H1 (cell line): ENCODE results near the gene TRMT10A. TPM values are rescaled to one million over a fixed set of nuclear protein-coding genes. Genes with fewer than 3 reads are reported as not detected.

Experiments used
- CTCF ChIA-PET: fragments of 300-600 bp; sonication (Branson Sonifier 250); formaldehyde crosslinking; loops from one replicate; lab custom pipeline; 2021; ENCODE audit not compliant: partially characterized antibody; lab: Charles Lee
- POLR2A ChIA-PET: fragments of 300-600 bp; sonication (Branson Sonifier 250); formaldehyde crosslinking; loops from one replicate; lab custom pipeline; 2021; ENCODE audit warnings: inconsistent platforms; ENCODE audit not compliant: partially characterized antibody; lab: Charles Lee
- DNase-seq, 2 experiments: peaks; one replicate each; pipeline versions ENCODE4 v3.0.0 to v3.0.0-alpha.2; 2010 to 2022; ENCODE audit warnings: low spot score in 2 of 2, low read depth in 1 of 2, mixed read lengths in 1 of 2
- FAIRE-seq: peaks from 2 replicates; lab custom pipeline; 2011; peaks lifted over from hg19 to GRCh38; lab: Jason Lieb, UNC
- H2AFZ ChIP-seq: 2 replicates; pipeline ENCODE4 v1.8.1; 2012; ENCODE audit warnings: low read length, inconsistent platforms
- H2AK5ac ChIP-seq: 2 replicates; pipeline ENCODE4 v1.6.1; 2013; ENCODE audit warnings: low read depth, low read length
- H2BK120ac ChIP-seq: replicated peaks from 2 replicates; pipeline ENCODE3; 2013; ENCODE audit warnings: low read depth, low read length, inconsistent platforms
- H2BK12ac ChIP-seq: 2 replicates; pipeline ENCODE4 v1.6.1; 2013; ENCODE audit warnings: low read depth, low read length
- H2BK15ac ChIP-seq: 2 replicates; pipeline ENCODE4 v1.6.1; 2013; ENCODE audit warnings: low read length
- H2BK20ac ChIP-seq: 2 replicates; pipeline ENCODE4 v1.6.1; 2013; ENCODE audit warnings: low read length
- H2BK5ac ChIP-seq: 2 replicates; pipeline ENCODE4 v1.6.1; 2013; ENCODE audit warnings: low read depth, low read length
- H3K14ac ChIP-seq: 2 replicates; pipeline ENCODE4 v1.6.1; 2013; ENCODE audit warnings: inconsistent platforms; ENCODE audit not compliant: insufficient read length
- H3K18ac ChIP-seq: 2 replicates; pipeline ENCODE4 v1.6.1; 2013; ENCODE audit warnings: low read length; ENCODE audit errors: extremely low read depth
- H3K23ac ChIP-seq: 2 replicates; pipeline ENCODE4 v1.6.1; 2013; ENCODE audit warnings: inconsistent platforms; ENCODE audit not compliant: insufficient read length
- H3K23me2 ChIP-seq: 2 replicates; pipeline ENCODE4 v1.6.1; 2013; ENCODE audit warnings: low read depth, low read length
- H3K27ac ChIP-seq: 2 replicates; pipeline ENCODE4 v1.6.1; 2011; ENCODE audit warnings: low read depth, low read length, inconsistent platforms
- H3K27me3 ChIP-seq, 4 experiments: replicated peaks in 1 of 4; 1 replicate in 1 of 4; 2 replicates in 3 of 4; pipeline versions ENCODE4 v1.6.1 to v1.8.1; 2011 to 2013; ENCODE audit warnings: low read length in 3 of 4, mild to moderate bottlenecking in 3 of 4, inconsistent platforms in 2 of 4, mixed read lengths in 2 of 4, moderate library complexity in 1 of 4; ENCODE audit not compliant: control insufficient read depth in 3 of 4, insufficient read depth in 3 of 4; ENCODE audit errors: extremely low read depth in 1 of 4
- H3K36me3 ChIP-seq, 4 experiments: 2 replicates each; pipeline versions ENCODE4 v1.6.1 to v1.8.1; 2011 to 2013; ENCODE audit warnings: mild to moderate bottlenecking in 4 of 4, low read length in 3 of 4, moderate library complexity in 2 of 4, control low read depth in 1 of 4, inconsistent platforms in 1 of 4; ENCODE audit not compliant: insufficient read depth in 4 of 4, control insufficient read depth in 2 of 4
- H3K4ac ChIP-seq: replicated peaks from 2 replicates; pipeline ENCODE3; 2013; ENCODE audit warnings: low read length, low read depth, mixed read lengths, inconsistent platforms; ENCODE audit not compliant: insufficient read length
- H3K4me1 ChIP-seq, 4 experiments: replicated peaks in 1 of 4; 1 replicate in 1 of 4; 2 replicates in 3 of 4; pipeline versions ENCODE4 v1.6.1 to v1.8.1; 2011 to 2013; ENCODE audit warnings: low read length in 3 of 4, inconsistent platforms in 2 of 4, mixed read lengths in 1 of 4; ENCODE audit not compliant: insufficient read depth in 4 of 4, control insufficient read depth in 3 of 4
- H3K4me2 ChIP-seq, 2 experiments: 2 replicates each; pipeline versions ENCODE4 v1.6.1 to v1.8.1; 2011 to 2013; ENCODE audit warnings: low read depth in 2 of 2, low read length in 2 of 2, control low read depth in 1 of 2, inconsistent platforms in 1 of 2, mild to moderate bottlenecking in 1 of 2; ENCODE audit not compliant: insufficient read depth in 1 of 2
- H3K4me3 ChIP-seq, 4 experiments: fragments of 200-600, 300-600 bp in 1 of 4; sonication (generic), shearing (Covaris generic), sonication (Bioruptor Twin) in 1 of 4; 2 replicates each; pipeline versions ENCODE4 v1.5.1 to v1.8.1; 2011 to 2016; ENCODE audit warnings: low read length in 4 of 4, low read depth in 3 of 4, control low read depth in 2 of 4, inconsistent platforms in 2 of 4, mild to moderate bottlenecking in 2 of 4, mixed read lengths in 1 of 4, moderate library complexity in 1 of 4; ENCODE audit not compliant: insufficient read depth in 2 of 4; ENCODE audit errors: extremely low read depth in 1 of 4
- H3K56ac ChIP-seq: replicated peaks from 2 replicates; pipeline ENCODE3; 2013; ENCODE audit warnings: low read depth, mild to moderate bottlenecking, mixed read lengths, low read length, inconsistent platforms; ENCODE audit not compliant: insufficient read length
- H3K79me1 ChIP-seq: 2 replicates; pipeline ENCODE4 v1.6.1; 2013; ENCODE audit warnings: low read depth, low read length, control low read depth
- H3K79me2 ChIP-seq, 2 experiments: 2 replicates each; pipeline versions ENCODE4 v1.6.1 to v1.8.1; 2012 to 2013; ENCODE audit warnings: low read length in 2 of 2, mild to moderate bottlenecking in 2 of 2, inconsistent platforms in 1 of 2; ENCODE audit not compliant: insufficient read depth in 2 of 2, control insufficient read depth in 1 of 2
- H3K9ac ChIP-seq, 4 experiments: replicated peaks in 1 of 4; 1 replicate in 1 of 4; 2 replicates in 3 of 4; pipeline versions ENCODE4 v1.6.1 to v1.8.1; 2011 to 2013; ENCODE audit warnings: low read depth in 3 of 4, low read length in 3 of 4, control low read depth in 2 of 4, mild to moderate bottlenecking in 2 of 4, moderate library complexity in 2 of 4, inconsistent platforms in 1 of 4; ENCODE audit errors: extremely low read depth in 1 of 4
- H3K9me3 ChIP-seq, 2 experiments: 2 replicates each; pipeline versions ENCODE4 v1.6.1 to v1.8.1; 2012 to 2013; ENCODE audit warnings: mild to moderate bottlenecking in 2 of 2, moderate library complexity in 2 of 2, control low read depth in 1 of 2, inconsistent platforms in 1 of 2, low read depth in 1 of 2, low read length in 1 of 2, mixed read lengths in 1 of 2; ENCODE audit not compliant: insufficient read depth in 2 of 2
- H4K20me1 ChIP-seq, 2 experiments: replicated peaks in 1 of 2; 2 replicates each; pipeline versions ENCODE3 to v1.8.1; 2011 to 2013; ENCODE audit warnings: inconsistent platforms in 2 of 2, low read length in 2 of 2, mild to moderate bottlenecking in 1 of 2; ENCODE audit not compliant: insufficient read depth in 2 of 2, control insufficient read depth in 1 of 2
- H4K5ac ChIP-seq: 2 replicates; pipeline ENCODE4 v1.6.1; 2013; ENCODE audit warnings: low read length, low read depth, mixed read lengths, inconsistent platforms; ENCODE audit not compliant: insufficient read length
- H4K8ac ChIP-seq: 2 replicates; pipeline ENCODE4 v1.8.0; 2013; ENCODE audit warnings: mild to moderate bottlenecking, moderate library complexity, low read length, inconsistent platforms; ENCODE audit not compliant: insufficient read depth; ENCODE audit errors: extremely low read depth
- H4K91ac ChIP-seq: replicated peaks from 2 replicates; pipeline ENCODE3; 2013; ENCODE audit warnings: low read length, mixed read lengths, inconsistent platforms; ENCODE audit not compliant: insufficient read length
- ASH2L ChIP-seq: fragments of 200-600, 300-600 bp; sonication (generic); IDR thresholded peaks from one replicate; pipeline ENCODE4 v1.7.1; 2017; ENCODE audit warnings: low read length
- CBX5 ChIP-seq: fragments of 300-800, 300-1000 bp; sonication (generic); IDR thresholded peaks from 2 replicates; pipeline ENCODE4 v1.7.1; 2016; ENCODE audit warnings: antibody characterized with exemption, low read length, low read depth
- CEBPB ChIP-seq: IDR thresholded peaks from 2 replicates; pipeline ENCODE4 v1.6.1; 2012; ENCODE audit warnings: low read depth, low read length
- CREB1 ChIP-seq: IDR thresholded peaks from 2 replicates; pipeline ENCODE4 v1.6.1; 2012; ENCODE audit warnings: inconsistent platforms
- PHF8 ChIP-seq: fragments of 200-600 bp; sonication (generic); conservative IDR thresholded peaks from 2 replicates; pipeline ENCODE4 v1.7.1; 2012; ENCODE audit warnings: low read depth, mild to moderate bottlenecking, inconsistent platforms, low read length, moderate library complexity
- POLR2A ChIP-seq, 2 experiments: IDR thresholded peaks; 1 replicate in 1 of 2; 2 replicates in 1 of 2; pipeline ENCODE4 v1.6.1; 2011; ENCODE audit warnings: low read depth in 2 of 2, low read length in 2 of 2, mild to moderate bottlenecking in 2 of 2; ENCODE audit errors: control extremely low read depth in 1 of 2
- SIRT6 ChIP-seq: IDR thresholded peaks from one replicate; pipeline ENCODE4 v1.7.1; 2012; ENCODE audit warnings: low read length, inconsistent platforms
- TCF12 ChIP-seq: IDR thresholded peaks from 2 replicates; pipeline ENCODE4 v1.6.1; 2011; ENCODE audit warnings: low read depth, mild to moderate bottlenecking, low read length
- WGBS, 2 experiments: shearing (Covaris generic) in 1 of 2; methylation state at CpG; one replicate each; pipeline versions ENCODE4 v1.1.6 to v1.1.7; 2013 to 2015; ENCODE audit warnings: low lambda C conversion rate in 2 of 2, mixed read lengths in 2 of 2, inconsistent platforms in 1 of 2, low coverage in 1 of 2, missing lambda C conversion rate in 1 of 2; ENCODE audit not compliant: insufficient replicate concordance in 2 of 2, insufficient coverage in 1 of 2, insufficient read length in 1 of 2; ENCODE audit errors: extremely low coverage in 1 of 2, missing lambda C conversion rate in 1 of 2; 5-methylcytosine and 5-hydroxymethylcytosine counted together
- polyA plus RNA-seq, 7 experiments: library from polyadenylated mRNA; depleted of rRNA in 3 of 7; stranded (reverse) in 5 of 7; unstranded in 2 of 7; fragments of >200 nt in 5 of 7; fragments of 200-250 nt in 2 of 7; gene quantifications; 1 replicate in 5 of 7; 2 replicates in 1 of 7; 4 replicates in 1 of 7; pipeline versions ENCODE4 v1.2.1 to v1.2.3, GENCODE V29; 2011 to 2013; ENCODE audit warnings: missing spikeins in 2 of 7, mixed read lengths in 2 of 7
- total RNA-seq: library from RNA; stranded (reverse); fragmentation: NEBNext Ultra II Directional; extraction: Animal tissue kit (Norgen Biotek cat#: 25700); gene quantifications from 2 replicates; pipeline ENCODE4 v1.2.1, GENCODE V29; 2021
- TF ChIP-seq, protein P1 (sequence below): IDR thresholded peaks from 2 replicates; pipeline ENCODE4 v1.6.1; 2011; ENCODE audit warnings: low read length, improper control_type of control experiment
- TF ChIP-seq, protein P2 (sequence below), 3 experiments: IDR thresholded peaks; 1 replicate in 2 of 3; 2 replicates in 1 of 3; pipeline versions ENCODE4 v1.5.1 to v1.6.1; 2011; ENCODE audit warnings: low read length in 3 of 3, mild to moderate bottlenecking in 3 of 3, inconsistent platforms in 2 of 3, low read depth in 1 of 3, moderate library complexity in 1 of 3; ENCODE audit not compliant: insufficient read depth in 1 of 3; ENCODE audit errors: control extremely low read depth in 1 of 3
- TF ChIP-seq, protein P3 (sequence below): IDR thresholded peaks from 2 replicates; pipeline ENCODE4 v1.6.1; 2011; ENCODE audit warnings: low read depth, mild to moderate bottlenecking, low read length; ENCODE audit not compliant: insufficient read depth

TRMT10A gene
- total and polyA plus RNA-seq, 2 of the 8 experiments (the other 6 are each of a cell fraction or from before 2014, with no cell fraction given), result 1.5 to 3.8 TPM

DNA sequence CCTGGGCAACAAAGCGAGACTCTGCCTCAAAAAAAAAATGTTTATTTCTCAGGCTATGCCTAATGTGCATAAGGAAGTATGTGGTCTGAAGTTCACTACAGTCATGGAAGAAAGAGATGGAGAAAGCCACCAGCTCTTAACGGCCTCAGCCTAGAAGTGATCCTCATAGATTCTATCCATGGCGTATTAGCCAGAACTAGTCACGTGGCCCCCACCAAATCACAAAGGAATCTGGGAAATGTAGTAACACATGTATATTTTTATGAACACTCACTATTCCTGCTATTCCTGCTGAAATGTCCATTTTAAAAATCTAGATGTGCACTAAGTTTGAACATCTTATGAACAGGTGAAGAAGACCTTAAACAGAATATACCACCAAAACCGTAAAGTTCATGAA is 44.6 kb upstream of the TRMT10A start:
- 93% methylated on average over 5 of the region's 5 CpGs; no CpG with 5 or more reads in 1 of the 2 experiments for WGBS, 2 experiments
- no peaks in the 10 kb centered on the region for H3K23me2 ChIP-seq
- no peak overlapping the region for H4K5ac ChIP-seq
- H3K4me1 ChIP-seq, result no peaks in the 10 kb centered on the region
- H2BK20ac ChIP-seq, result no peak overlapping the region
- H3K27ac ChIP-seq, result no peak overlapping the region
- no peak overlapping the region for H4K8ac ChIP-seq
- no peak overlapping the region for H2BK5ac ChIP-seq
- H2BK120ac ChIP-seq, result no peak overlapping the region
- DNase-seq, result no peak
- no peak overlapping the region for H3K4me2 ChIP-seq
- H4K20me1 ChIP-seq, result no peaks in the 10 kb centered on the region
- no peak overlapping the region for H3K9ac ChIP-seq
- H4K91ac ChIP-seq, result no peak overlapping the region
- no peak overlapping the region for H3K4me3 ChIP-seq
- no peak overlapping the region for H3K56ac ChIP-seq
- H2BK15ac ChIP-seq, result no peak overlapping the region
- CTCF ChIA-PET, result no interaction called here
- TF ChIP-seq CEBPB (no peak), PHF8 (no peak), CREB1 (no peak), TCF12 (no peak), CBX5 (no peak), POLR2A (IDR thresholded peaks at IDR 0.05; ENCODE audit: control extremely low read depth in 1 of 2, low read depth in 2 of 2, low read length in 2 of 2) (no peak), SIRT6 (no peak), ASH2L (no peak)
- TF ChIP-seq, protein P1, sequence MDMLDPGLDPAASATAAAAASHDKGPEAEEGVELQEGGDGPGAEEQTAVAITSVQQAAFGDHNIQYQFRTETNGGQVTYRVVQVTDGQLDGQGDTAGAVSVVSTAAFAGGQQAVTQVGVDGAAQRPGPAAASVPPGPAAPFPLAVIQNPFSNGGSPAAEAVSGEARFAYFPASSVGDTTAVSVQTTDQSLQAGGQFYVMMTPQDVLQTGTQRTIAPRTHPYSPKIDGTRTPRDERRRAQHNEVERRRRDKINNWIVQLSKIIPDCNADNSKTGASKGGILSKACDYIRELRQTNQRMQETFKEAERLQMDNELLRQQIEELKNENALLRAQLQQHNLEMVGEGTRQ, result no peak
- TF ChIP-seq, protein P2, sequence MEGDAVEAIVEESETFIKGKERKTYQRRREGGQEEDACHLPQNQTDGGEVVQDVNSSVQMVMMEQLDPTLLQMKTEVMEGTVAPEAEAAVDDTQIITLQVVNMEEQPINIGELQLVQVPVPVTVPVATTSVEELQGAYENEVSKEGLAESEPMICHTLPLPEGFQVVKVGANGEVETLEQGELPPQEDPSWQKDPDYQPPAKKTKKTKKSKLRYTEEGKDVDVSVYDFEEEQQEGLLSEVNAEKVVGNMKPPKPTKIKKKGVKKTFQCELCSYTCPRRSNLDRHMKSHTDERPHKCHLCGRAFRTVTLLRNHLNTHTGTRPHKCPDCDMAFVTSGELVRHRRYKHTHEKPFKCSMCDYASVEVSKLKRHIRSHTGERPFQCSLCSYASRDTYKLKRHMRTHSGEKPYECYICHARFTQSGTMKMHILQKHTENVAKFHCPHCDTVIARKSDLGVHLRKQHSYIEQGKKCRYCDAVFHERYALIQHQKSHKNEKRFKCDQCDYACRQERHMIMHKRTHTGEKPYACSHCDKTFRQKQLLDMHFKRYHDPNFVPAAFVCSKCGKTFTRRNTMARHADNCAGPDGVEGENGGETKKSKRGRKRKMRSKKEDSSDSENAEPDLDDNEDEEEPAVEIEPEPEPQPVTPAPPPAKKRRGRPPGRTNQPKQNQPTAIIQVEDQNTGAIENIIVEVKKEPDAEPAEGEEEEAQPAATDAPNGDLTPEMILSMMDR (IDR thresholded peaks at IDR 0.05; ENCODE audit: control extremely low read depth in 1 of 3, insufficient read depth in 1 of 3, low read depth in 1 of 3, low read length in 3 of 3), result no peak
- TF ChIP-seq, protein P3, sequence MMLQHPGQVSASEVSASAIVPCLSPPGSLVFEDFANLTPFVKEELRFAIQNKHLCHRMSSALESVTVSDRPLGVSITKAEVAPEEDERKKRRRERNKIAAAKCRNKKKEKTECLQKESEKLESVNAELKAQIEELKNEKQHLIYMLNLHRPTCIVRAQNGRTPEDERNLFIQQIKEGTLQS, result no peak
- TF ChIP-seq, all 59 proteins: peak for 0
- H3K36me3 ChIP-seq, result no peaks in the 10 kb centered on the region
- H2AFZ ChIP-seq, result no peak overlapping the region
- no peak overlapping the region for H2BK12ac ChIP-seq
- no peaks in the 10 kb centered on the region for H3K9me3 ChIP-seq
- FAIRE-seq, result no peak
- no peak overlapping the region for H3K4ac ChIP-seq
- POLR2A ChIA-PET, result no interaction called here
- no peak overlapping the region for H2AK5ac ChIP-seq
- no peaks in the 10 kb centered on the region for H3K27me3 ChIP-seq
- no peak overlapping the region for H3K18ac ChIP-seq
- no peaks in the 10 kb centered on the region for H3K79me1 ChIP-seq
- no peaks in the 10 kb centered on the region for H3K79me2 ChIP-seq
- H3K23ac ChIP-seq, result no peak overlapping the region
- no peak overlapping the region for H3K14ac ChIP-seq
